Neural progenitor cell (in vitro differentiated cells): ENCODE data around the gene TIGD2. TPM values are rescaled to one million over a fixed set of nuclear protein-coding genes. Genes with fewer than 3 reads are reported as not detected.
A peak's percentile ranks its signal among the peaks of the same experiment; 100 is the strongest.

ENCODE experiments used
- DNase-seq: peaks from one replicate; pipeline ENCODE4 v3.0.0-alpha.2; 2016; ENCODE audit warnings: low spot score
- H2AFZ ChIP-seq: fragments of 200-600 bp; sonication (generic); replicated peaks from 2 replicates; pipeline ENCODE4 v1.6.1; 2016; ENCODE audit warnings: antibody characterized with exemption
- H3F3A ChIP-seq: fragments of 200-600 bp; sonication (generic); 2 replicates; pipeline ENCODE4 v1.6.1; 2016; ENCODE audit warnings: antibody characterized with exemption, low read depth
- H3K27ac ChIP-seq: fragments of 200-600 bp; sonication (generic); 2 replicates; pipeline ENCODE4 v1.5.1; 2016; ENCODE audit warnings: mild to moderate bottlenecking
- H3K27me3 ChIP-seq: fragments of 200-600 bp; sonication (generic); 2 replicates; pipeline ENCODE4 v1.6.1; 2016; ENCODE audit warnings: mild to moderate bottlenecking, moderate library complexity
- H3K36me3 ChIP-seq: fragments of 200-600 bp; sonication (generic); 2 replicates; pipeline ENCODE4 v1.5.1; 2016
- H3K4me1 ChIP-seq: fragments of 200-600 bp; sonication (generic); 2 replicates; pipeline ENCODE4 v1.6.1; 2016; ENCODE audit warnings: mixed run types
- H3K4me2 ChIP-seq: fragments of 200-600 bp; sonication (generic); 2 replicates; pipeline ENCODE4 v1.6.1; 2016
- H3K4me3 ChIP-seq: fragments of 200-600 bp; sonication (generic); 2 replicates; pipeline ENCODE4 v1.5.1; 2016
- H3K79me2 ChIP-seq: fragments of 200-600 bp; sonication (generic); 2 replicates; pipeline ENCODE4 v1.6.1; 2016; ENCODE audit warnings: low read depth
- H3K9ac ChIP-seq: fragments of 200-600 bp; sonication (generic); 2 replicates; pipeline ENCODE4 v1.6.1; 2016
- H3K9me3 ChIP-seq: fragments of 200-600 bp; sonication (generic); 2 replicates; pipeline ENCODE4 v1.5.1; 2016; ENCODE audit warnings: low read depth
- H4K20me1 ChIP-seq: fragments of 200-600 bp; sonication (generic); 2 replicates; pipeline ENCODE4 v1.6.1; 2016; ENCODE audit warnings: low read depth
- H3K27ac Mint-ChIP-seq: 3 replicates; pipeline ENCODE4 v1.8.0; 2021; ENCODE audit warnings: mixed read lengths
- H3K27me3 Mint-ChIP-seq: 2 replicates; pipeline ENCODE4 v1.8.0; 2022; ENCODE audit warnings: low read depth, mild to moderate bottlenecking, inconsistent platforms, moderate library complexity, mixed read lengths; ENCODE audit not compliant: insufficient read depth
- H3K36me3 Mint-ChIP-seq: 3 replicates; pipeline ENCODE4 v1.8.0; 2021; ENCODE audit warnings: mixed read lengths
- H3K4me1 Mint-ChIP-seq: 3 replicates; pipeline ENCODE4 v1.8.0; 2021; ENCODE audit warnings: mixed read lengths
- H3K4me3 Mint-ChIP-seq: 3 replicates; pipeline ENCODE4 v1.8.0; 2021; ENCODE audit warnings: mild to moderate bottlenecking, moderate library complexity, mixed read lengths
- H3K9me3 Mint-ChIP-seq: 3 replicates; pipeline ENCODE4 v1.8.0; 2020; ENCODE audit warnings: mixed read lengths
- EZH2 ChIP-seq: fragments of 200-600 bp; sonication (generic); IDR thresholded peaks from 2 replicates; pipeline ENCODE4 v1.6.1; 2017; ENCODE audit warnings: antibody characterized with exemption, mild to moderate bottlenecking, moderate library complexity
- EZH2phosphoT487 ChIP-seq: fragments of 200-600 bp; sonication (generic); IDR thresholded peaks from 2 replicates; pipeline ENCODE4 v1.6.1; 2017; ENCODE audit warnings: antibody characterized with exemption
- total RNA-seq: library from RNA; depleted of rRNA; stranded (reverse); fragments of >200 nt; gene quantifications from 2 replicates; pipeline ENCODE4 v1.2.3, GENCODE V29; 2015; ENCODE audit warnings: low replicate concordance
- TF ChIP-seq, protein P1 (sequence below): fragments of 200-600 bp; sonication (generic); IDR thresholded peaks from 2 replicates; pipeline ENCODE4 v1.5.1; 2017; ENCODE audit warnings: antibody characterized with exemption, mild to moderate bottlenecking

TIGD2 gene
- total RNA-seq, 1 donor from 2014 or later, result 28.1 TPM

DNA sequence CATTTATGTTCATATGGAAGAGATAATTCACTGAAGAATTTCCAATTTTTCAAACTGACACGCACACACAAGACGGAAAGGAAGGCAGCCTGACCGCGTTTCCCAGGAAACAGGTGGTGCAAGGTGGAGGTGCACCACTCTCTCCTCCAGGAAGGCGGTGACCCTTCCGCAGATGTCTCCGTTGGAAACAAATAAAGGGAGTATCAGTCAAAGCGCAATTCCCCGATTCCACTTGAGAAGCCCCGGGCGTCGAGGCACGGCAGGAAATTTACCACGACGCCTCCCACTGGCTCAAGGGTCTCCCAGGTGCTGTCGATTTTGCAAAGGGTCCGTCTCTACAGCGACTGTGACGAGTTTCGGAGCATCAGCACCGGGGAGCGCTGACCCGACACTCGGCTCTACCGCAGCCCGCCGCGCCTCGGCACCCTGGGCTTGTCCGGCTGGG is 770 bp upstream of the TIGD2 start:
- H3K9ac ChIP-seq, result no peak overlapping the region
- peaks cover 24% of the 10 kb centered on the region for H3K79me2 ChIP-seq
- peak overlapping the region; percentile 76 for H3K4me3 ChIP-seq
- H3K9me3 Mint-ChIP-seq, result peaks cover 19% of the 10 kb centered on the region
- H3K27ac ChIP-seq, result no peak overlapping the region
- H3K4me1 Mint-ChIP-seq, result peaks cover 17% of the 10 kb centered on the region
- peaks cover 6% of the 10 kb centered on the region for H3K36me3 ChIP-seq
- DNase-seq, result no peak
- H3K4me3 Mint-ChIP-seq, result peak overlapping the region; percentile 91
- H3F3A ChIP-seq, result peaks cover 8% of the 10 kb centered on the region
- no peaks in the 10 kb centered on the region for H4K20me1 ChIP-seq
- H2AFZ ChIP-seq, result peak overlapping the region; percentile 97
- H3K4me1 ChIP-seq, result peaks cover 9% of the 10 kb centered on the region
- no peaks in the 10 kb centered on the region for H3K9me3 ChIP-seq
- H3K27me3 ChIP-seq, result peaks cover 28% of the 10 kb centered on the region
- peak overlapping the region; percentile 12 for H3K27ac Mint-ChIP-seq
- H3K4me2 ChIP-seq, result peak overlapping the region; percentile 96
- TF ChIP-seq, protein P1, sequence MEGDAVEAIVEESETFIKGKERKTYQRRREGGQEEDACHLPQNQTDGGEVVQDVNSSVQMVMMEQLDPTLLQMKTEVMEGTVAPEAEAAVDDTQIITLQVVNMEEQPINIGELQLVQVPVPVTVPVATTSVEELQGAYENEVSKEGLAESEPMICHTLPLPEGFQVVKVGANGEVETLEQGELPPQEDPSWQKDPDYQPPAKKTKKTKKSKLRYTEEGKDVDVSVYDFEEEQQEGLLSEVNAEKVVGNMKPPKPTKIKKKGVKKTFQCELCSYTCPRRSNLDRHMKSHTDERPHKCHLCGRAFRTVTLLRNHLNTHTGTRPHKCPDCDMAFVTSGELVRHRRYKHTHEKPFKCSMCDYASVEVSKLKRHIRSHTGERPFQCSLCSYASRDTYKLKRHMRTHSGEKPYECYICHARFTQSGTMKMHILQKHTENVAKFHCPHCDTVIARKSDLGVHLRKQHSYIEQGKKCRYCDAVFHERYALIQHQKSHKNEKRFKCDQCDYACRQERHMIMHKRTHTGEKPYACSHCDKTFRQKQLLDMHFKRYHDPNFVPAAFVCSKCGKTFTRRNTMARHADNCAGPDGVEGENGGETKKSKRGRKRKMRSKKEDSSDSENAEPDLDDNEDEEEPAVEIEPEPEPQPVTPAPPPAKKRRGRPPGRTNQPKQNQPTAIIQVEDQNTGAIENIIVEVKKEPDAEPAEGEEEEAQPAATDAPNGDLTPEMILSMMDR, result no peak
- TF ChIP-seq EZH2, result peak; percentile 66
- peaks cover 9% of the 10 kb centered on the region for H3K27me3 Mint-ChIP-seq
- peaks cover 39% of the 10 kb centered on the region for H3K36me3 Mint-ChIP-seq

DNA sequence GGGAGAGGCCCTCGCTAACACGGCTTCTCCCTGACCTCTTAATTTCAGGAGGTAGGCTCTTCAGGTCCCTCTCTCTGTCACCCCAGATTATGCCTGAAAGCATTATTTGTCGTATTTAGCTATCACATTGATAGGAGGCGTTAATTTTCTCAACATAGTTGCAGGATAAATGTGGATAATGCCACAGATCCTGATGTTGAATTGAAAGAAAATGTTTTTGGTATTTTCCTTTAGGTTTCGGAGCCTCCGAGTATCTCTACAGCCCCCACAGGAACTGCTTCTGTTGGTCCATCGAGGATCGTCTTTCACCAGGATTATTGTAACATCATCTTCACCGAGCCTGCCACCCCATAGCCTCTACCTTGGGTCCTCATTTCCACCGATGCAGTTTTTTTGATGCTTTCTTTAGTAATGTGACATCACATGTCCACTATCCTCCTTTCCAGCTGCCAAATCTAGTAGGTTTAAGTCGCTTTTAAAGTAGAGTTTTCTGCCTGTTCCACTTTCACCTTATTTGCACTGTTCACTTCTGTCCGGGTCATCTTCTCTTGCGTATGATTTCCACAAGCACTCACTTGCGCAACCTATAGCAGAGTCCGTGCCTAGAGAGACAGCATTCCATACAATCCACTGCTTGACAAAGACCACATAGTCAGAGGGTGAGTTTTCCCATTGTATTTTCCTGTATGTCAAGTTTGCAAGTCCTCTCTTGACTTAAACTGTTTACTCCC is 665 bp downstream of the TIGD2 start:
- Histone ChIP-seq H4K20me1 (no peaks in the 10 kb centered on the region), H3K36me3 (peaks cover 6% of the 10 kb centered on the region), H3K9ac (peak overlapping the region; percentile 25), H3K79me2 (peaks cover 24% of the 10 kb centered on the region), H3K4me1 (peaks cover 9% of the 10 kb centered on the region), H2AFZ (peak overlapping the region; percentile 78), H3K9me3 (no peaks in the 10 kb centered on the region), H3K27me3 (peaks cover 28% of the 10 kb centered on the region), H3K4me3 (peak overlapping the region; percentile 76), H3F3A (peaks cover 8% of the 10 kb centered on the region), H3K4me2 (peak overlapping the region; percentile 96), H3K27ac (no peak overlapping the region)
- Mint-ChIP-seq H3K27ac (peak overlapping the region; percentile 42), H3K4me1 (peaks cover 17% of the 10 kb centered on the region), H3K36me3 (peaks cover 40% of the 10 kb centered on the region), H3K27me3 (peaks cover 9% of the 10 kb centered on the region), H3K4me3 (peak overlapping the region; percentile 90), H3K9me3 (peaks cover 19% of the 10 kb centered on the region)
- peak; percentile 28 for DNase-seq
- TF ChIP-seq EZH2phosphoT487, result no peak
- TF ChIP-seq EZH2, result no peak
- TF ChIP-seq, protein P1, result no peak

DNA sequence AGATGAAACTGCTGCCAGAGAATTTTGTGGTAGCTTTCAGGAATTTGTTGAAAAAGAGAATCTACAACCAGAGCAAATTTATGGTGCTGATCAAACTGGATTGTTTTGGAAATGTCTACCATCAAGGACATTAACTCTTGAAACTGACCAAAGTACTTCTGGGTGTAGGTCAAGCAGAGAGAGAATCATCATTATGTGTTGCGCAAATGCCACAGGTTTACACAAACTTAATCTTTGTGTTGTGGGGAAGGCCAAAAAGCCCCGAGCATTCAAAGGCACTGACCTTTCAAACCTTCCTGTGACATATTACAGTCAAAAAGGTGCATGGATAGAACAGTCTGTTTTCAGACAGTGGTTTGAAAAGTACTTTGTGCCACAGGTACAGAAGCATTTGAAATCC is 2.1 kb downstream of the TIGD2 start:
- Mint-ChIP-seq H3K27ac (no peak overlapping the region), H3K9me3 (peaks cover 16% of the 10 kb centered on the region), H3K36me3 (peaks cover 35% of the 10 kb centered on the region), H3K27me3 (peaks cover 9% of the 10 kb centered on the region), H3K4me1 (peaks cover 17% of the 10 kb centered on the region), H3K4me3 (no peak overlapping the region)
- H3K4me3 ChIP-seq, result no peak overlapping the region
- H3K9me3 ChIP-seq, result no peaks in the 10 kb centered on the region
- H2AFZ ChIP-seq, result no peak overlapping the region
- no peak overlapping the region for H3K9ac ChIP-seq
- H4K20me1 ChIP-seq, result no peaks in the 10 kb centered on the region
- peaks cover 8% of the 10 kb centered on the region for H3F3A ChIP-seq
- H3K27me3 ChIP-seq, result peaks cover 28% of the 10 kb centered on the region
- no peak overlapping the region for H3K4me2 ChIP-seq
- TF ChIP-seq EZH2phosphoT487, result no peak
- TF ChIP-seq, protein P1, result no peak
- no peak for TF ChIP-seq EZH2
- peaks cover 24% of the 10 kb centered on the region for H3K79me2 ChIP-seq
- peaks cover 9% of the 10 kb centered on the region for H3K4me1 ChIP-seq
- H3K36me3 ChIP-seq, result peaks cover 6% of the 10 kb centered on the region
- DNase-seq, result no peak
- H3K27ac ChIP-seq, result no peak overlapping the region
